K562 (cell line): ENCODE data around the gene PATL2. TPM values are rescaled to one million over a fixed set of nuclear protein-coding genes. Genes with fewer than 3 reads are reported as not detected.

Source experiments
- ATAC-seq: fragments of 200-7000 bp; cut with Tn5 transposase; 3 replicates; pipeline ENCODE4 v1.9.1; 2020; ENCODE audit warnings: moderate library complexity
- BruUV-seq: library from RNA; stranded (reverse); fragments of 400-500 nt; replicated peaks from 2 replicates; lab custom pipeline; 2021; lab: Mats Ljungman, UMichigan
- CTCF ChIA-PET: fragments of 300-600 bp; formaldehyde crosslinking; extraction: SDS; loops from one replicate; lab custom pipeline; 2021; ENCODE audit warnings: low intra/inter-chr PET ratio; lab: Yijun Ruan, JAX
- POLR2A ChIA-PET: fragments of 300-600, 350-650 bp; sonication (Branson Sonifier 250); formaldehyde crosslinking; extraction: SDS; loops from one replicate; lab custom pipeline; 2021; ENCODE audit warnings: antibody characterized with exemption, inconsistent platforms; lab: Yijun Ruan, JAX
- DNase-seq, 4 experiments: peaks; one replicate each; pipeline versions ENCODE4 v3.0.0 to v3.0.0-alpha.2; 2011 to 2018; ENCODE audit warnings: low spot score in 3 of 4, mixed read lengths in 3 of 4; ENCODE audit errors: extremely low read depth in 1 of 4
- FAIRE-seq: peaks from 2 replicates; lab custom pipeline; 2011; peaks lifted over from hg19 to GRCh38; lab: Jason Lieb, UNC
- H2AFZ ChIP-seq: 2 replicates; pipeline ENCODE4 v1.6.0; 2011; ENCODE audit warnings: low read depth, low read length, control low read depth, inconsistent platforms
- H3K27ac ChIP-seq: fragments of 200-600 bp; 3 replicates; pipeline ENCODE4 v1.8.0; 2011; ENCODE audit warnings: low read depth, mild to moderate bottlenecking, control low read depth, inconsistent platforms, low read length, moderate library complexity, mixed read lengths; ENCODE audit errors: extremely low read depth
- H3K27me3 ChIP-seq, 2 experiments: fragments of 300-600 bp in 1 of 2; 2 replicates in 1 of 2; 3 replicates in 1 of 2; pipeline versions ENCODE4 v1.6.0 to v1.8.0; 2011; ENCODE audit warnings: inconsistent platforms in 2 of 2, low read length in 2 of 2, mild to moderate bottlenecking in 1 of 2, mixed read lengths in 1 of 2, moderate library complexity in 1 of 2; ENCODE audit not compliant: control insufficient read depth in 2 of 2, insufficient read depth in 2 of 2
- H3K36me3 ChIP-seq: fragments of 300-600 bp; 3 replicates; pipeline ENCODE4 v1.8.0; 2011; ENCODE audit warnings: mild to moderate bottlenecking, low read length, inconsistent platforms; ENCODE audit not compliant: control insufficient read depth, insufficient read depth
- H3K4me1 ChIP-seq, 2 experiments: fragments of 200-600 bp in 1 of 2; replicated peaks in 1 of 2; 2 replicates in 1 of 2; 3 replicates in 1 of 2; pipeline versions ENCODE4 v1.5.1 to v1.8.0; 2011; ENCODE audit warnings: inconsistent platforms in 2 of 2, low read length in 2 of 2, mild to moderate bottlenecking in 1 of 2, mixed read lengths in 1 of 2, moderate library complexity in 1 of 2; ENCODE audit not compliant: control insufficient read depth in 2 of 2, insufficient read depth in 2 of 2
- H3K4me2 ChIP-seq: 2 replicates; pipeline ENCODE4 v1.6.1; 2011; ENCODE audit warnings: low read length, control low read depth, inconsistent platforms, mixed read lengths; ENCODE audit not compliant: insufficient read depth
- H3K4me3 ChIP-seq: fragments of 200-600 bp; sonication (generic), shearing (Covaris generic); 2 replicates; pipeline ENCODE4 v1.5.1; 2016; ENCODE audit warnings: control low read depth, inconsistent platforms
- H3K79me2 ChIP-seq: fragments of 200-600 bp; 3 replicates; pipeline ENCODE4 v1.8.0; 2011; ENCODE audit warnings: low read length, inconsistent platforms; ENCODE audit not compliant: control insufficient read depth, insufficient read depth
- H3K9ac ChIP-seq, 2 experiments: 2 replicates each; pipeline versions ENCODE4 v1.6.0 to v1.6.1; 2011; ENCODE audit warnings: low read depth in 2 of 2, low read length in 2 of 2, control low read depth in 1 of 2, inconsistent platforms in 1 of 2, mild to moderate bottlenecking in 1 of 2, mixed read lengths in 1 of 2; ENCODE audit not compliant: insufficient read depth in 1 of 2
- H3K9me1 ChIP-seq: one replicate; pipeline ENCODE4 v1.6.0; 2011; ENCODE audit warnings: inconsistent platforms, mild to moderate bottlenecking, low read length, moderate library complexity; ENCODE audit not compliant: control insufficient read depth, insufficient read depth
- H3K9me3 ChIP-seq: replicated peaks from 2 replicates; pipeline ENCODE4 v1.5.1; 2011; ENCODE audit warnings: low read depth, low read length, inconsistent platforms; ENCODE audit not compliant: control insufficient read depth, insufficient read depth
- H4K20me1 ChIP-seq: replicated peaks from 2 replicates; pipeline ENCODE4 v1.6.1; 2011; ENCODE audit warnings: low read length, inconsistent platforms, mixed read lengths; ENCODE audit not compliant: control insufficient read depth, insufficient read depth
- ADNP ChIP-seq: fragments of 200-800 bp; sonication (Bioruptor generic); IDR thresholded peaks from 2 replicates; pipeline ENCODE4 v1.6.1; 2016; ENCODE audit warnings: missing genetic modification characterization, missing compliant biosample characterization
- C11orf30 ChIP-seq: fragments of 450-650 bp; IDR thresholded peaks from 2 replicates; pipeline ENCODE4 v1.6.1; 2016; ENCODE audit warnings: low read depth, mild to moderate bottlenecking
- MAFF ChIP-seq: IDR thresholded peaks from 2 replicates; pipeline ENCODE4 v1.6.1; 2012; ENCODE audit warnings: low read length, improper control_type of control experiment
- MAFG ChIP-seq: fragments of 450-650 bp; conservative IDR thresholded peaks from 2 replicates; pipeline ENCODE4 v1.6.1; 2016; ENCODE audit warnings: missing genetic modification characterization, missing compliant biosample characterization
- MLLT1 ChIP-seq, 2 experiments: fragments of 450-650 bp; IDR thresholded peaks; 2 replicates each; pipeline ENCODE4 v1.6.1; 2016
- MTA1 ChIP-seq: fragments of 450-650 bp; IDR thresholded peaks from 2 replicates; pipeline ENCODE4 v1.6.1; 2017; ENCODE audit warnings: borderline replicate concordance
- MYC ChIP-seq, 2 experiments: fragments of 250-450 bp in 1 of 2; sonication (Bioruptor Pico) in 1 of 2; IDR thresholded peaks; 2 replicates each; pipeline versions ENCODE4 v1.5.1 to v1.6.1; 2012 to 2021; ENCODE audit warnings: low read depth in 2 of 2, borderline replicate concordance in 1 of 2, improper control_type of control experiment in 1 of 2, low read length in 1 of 2, mild to moderate bottlenecking in 1 of 2, moderate library complexity in 1 of 2
- ZNF316 ChIP-seq: fragments of 450-650 bp; IDR thresholded peaks from 2 replicates; pipeline ENCODE4 v1.6.1; 2016
- WGBS: fragments of 100-300 bp; shearing (Covaris generic); methylation state at CpG from one replicate; pipeline ENCODE4 v1.1.6; 2016; ENCODE audit warnings: low coverage, mixed read lengths; ENCODE audit not compliant: insufficient coverage; ENCODE audit errors: missing lambda C conversion rate; 5-methylcytosine and 5-hydroxymethylcytosine counted together
- in situ Hi-C: fragments of 300-500 bp; cut with MboI; formaldehyde crosslinking; loops from 4 replicates; pipeline ENCODE4 v1.15.0; 2018; ENCODE audit warnings: inconsistent platforms, mixed read lengths
- intact Hi-C: fragments of 100-400 bp; cut with micrococcal nuclease; formaldehyde crosslinking; loops from 2 replicates; pipeline ENCODE4 v1.14.2; 2022
- polyA plus RNA-seq, 8 experiments: library from polyadenylated mRNA; depleted of rRNA in 4 of 8; stranded (reverse) in 5 of 8; unstranded in 3 of 8; fragments of >200 nt; fragmentation: Nextera tagmentation in 2 of 8; fragmentation: Illumina TruSeq in 1 of 8; extraction: Ambion mirVana in 2 of 8; extraction: Trizol in 1 of 8; gene quantifications; 2 replicates each; pipeline versions ENCODE4 v1.2.1 to v1.2.3, GENCODE V29; 2011 to 2014; ENCODE audit warnings: inconsistent platforms in 1 of 8, missing spikeins in 1 of 8
- total RNA-seq, 7 experiments: library from RNA; depleted of rRNA in 6 of 7; stranded (reverse); fragments of >200 nt in 6 of 7; fragmentation: Illumina TruSeq in 2 of 7; extraction: Trizol in 2 of 7; gene quantifications; 2 replicates each; pipeline versions ENCODE4 v1.2.1 to v1.2.3, GENCODE V29; 2011 to 2021; ENCODE audit warnings: low replicate concordance in 1 of 7

Gene PATL2
- total and polyA plus RNA-seq, 9 of the 15 experiments (the other 6 are each of a cell fraction or from before 2014, with no cell fraction given) = 0.42 to 1.1 (median 0.86) TPM

DNA sequence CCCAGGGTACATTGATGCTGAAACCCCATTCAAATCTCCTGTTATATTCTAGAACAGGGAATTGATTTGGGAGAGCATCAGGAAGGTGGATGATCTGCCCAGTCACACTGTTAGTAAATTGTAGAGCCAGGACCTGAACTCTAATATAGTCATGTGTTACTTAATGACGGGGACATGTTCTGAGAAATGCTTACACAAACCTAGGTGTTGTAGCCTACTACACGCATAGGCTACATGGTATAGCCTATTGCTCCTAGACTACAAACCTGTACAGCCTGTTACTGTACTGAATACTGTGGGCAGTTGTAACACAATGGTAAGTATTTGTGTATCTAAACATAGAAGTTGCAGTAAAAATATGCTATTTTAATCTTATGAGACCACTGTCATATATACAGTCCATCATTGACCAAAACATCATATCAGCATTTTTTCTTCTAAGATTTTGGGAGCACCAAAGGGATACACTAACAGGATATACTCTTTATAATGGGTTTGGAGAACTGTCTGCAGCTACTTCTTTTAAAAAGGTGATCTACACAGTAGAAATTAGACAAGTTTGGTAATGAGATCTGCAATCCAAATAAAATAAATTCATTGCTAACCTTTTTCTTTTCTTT lies 6.0 kb upstream of the PATL2 start:
- Histone ChIP-seq H3K36me3 (peaks cover 49% of the 10 kb centered on the region), H3K4me2 (no peak overlapping the region), H4K20me1 (0 out of 2 replicates have a peak, but pooled peaks cover 4% of the 10 kb centered on the region), H3K79me2 (peaks cover 33% of the 10 kb centered on the region), H3K9ac (no peak overlapping the region), H3K9me3 (no peaks in the 10 kb centered on the region), H3K27me3 (no peaks in the 10 kb centered on the region), H3K4me1 (peaks cover 0 to 9% of the 10 kb centered on the region in 2 experiments; a peak in 2 of 5 replicates), H3K27ac (no peak overlapping the region), H3K4me3 (no peak overlapping the region), H2AFZ (no peak overlapping the region), H3K9me1 (peaks cover 3% of the 10 kb centered on the region)
- TF ChIP-seq MYC (IDR thresholded peaks at IDR 0.05; ENCODE audit: low read depth, low read length) (no peak), MYC (CRISPR knock-in tag; IDR thresholded peaks at IDR 0.05; ENCODE audit: borderline replicate concordance, low read depth) (no peak), MLLT1 (IDR thresholded peaks at IDR 0.05) (no peak), MAFG (tag) (peak; percentile 30; the same call in 1 of the 2 replicates), ZNF316 (peak; percentile 77), MTA1 (no peak), ADNP (no peak), MAFF (peak; percentile 12; the same call in 1 of the 2 replicates), C11orf30 (peak; percentile 67)
- FAIRE-seq (no peak), ATAC-seq (no peak), DNase-seq (no peak)
- BruUV-seq = no TSS peak
- in situ Hi-C loops (no loop called here), intact Hi-C loops (loop anchor here (10.0 kb wide), 2 partner anchors 128 to 208 kb away; no protein-coding TSS in a partner anchor)
- CTCF ChIA-PET = no interaction called here
- POLR2A ChIA-PET = interaction anchor here (4.0 kb wide), 1 partner anchor 10 kb away, joined by 22 read pairs; no protein-coding TSS in a partner anchor
- 98% methylated on average over 2 of the region's 2 CpGs for WGBS
